KMS-11 (cell line): ENCODE measurements around the gene LAMTOR1.
A peak's percentile ranks its signal among the peaks of the same experiment; 100 is the strongest.

Source experiments
- H2AFZ ChIP-seq: fragments of 200-600 bp; sonication (generic); 2 replicates; pipeline ENCODE4 v1.6.1; 2016; ENCODE audit warnings: antibody characterized with exemption, mixed run types, low read depth
- H3K27ac ChIP-seq: fragments of 200-600 bp; sonication (generic); 2 replicates; pipeline ENCODE4 v1.6.1; 2016; ENCODE audit warnings: mild to moderate bottlenecking, mixed run types
- H3K27me3 ChIP-seq: fragments of 200-600 bp; sonication (generic); 2 replicates; pipeline ENCODE4 v1.6.1; 2017; ENCODE audit warnings: mild to moderate bottlenecking, low read depth, mixed run types, moderate library complexity; ENCODE audit not compliant: insufficient read depth
- H3K36me3 ChIP-seq: fragments of 200-600 bp; sonication (generic); 2 replicates; pipeline ENCODE4 v1.6.1; 2017; ENCODE audit warnings: mild to moderate bottlenecking, mixed run types; ENCODE audit not compliant: insufficient read depth
- H3K4me1 ChIP-seq: fragments of 200-600 bp; sonication (generic); 2 replicates; pipeline ENCODE4 v1.6.1; 2016; ENCODE audit warnings: mild to moderate bottlenecking, low read depth, mixed run types; ENCODE audit not compliant: poor library complexity, severe bottlenecking
- H3K4me2 ChIP-seq: fragments of 200-600 bp; sonication (generic); 2 replicates; pipeline ENCODE4 v1.7.0; 2016; ENCODE audit warnings: mild to moderate bottlenecking, mixed run types
- H3K4me3 ChIP-seq: fragments of 200-600 bp; sonication (generic); IDR thresholded peaks from 2 replicates; pipeline ENCODE4 v1.6.1; 2017; ENCODE audit warnings: low read depth, low read length, mixed read lengths; ENCODE audit not compliant: insufficient read depth
- H3K79me2 ChIP-seq: fragments of 200-600 bp; sonication (generic); 2 replicates; pipeline ENCODE4 v1.6.1; 2016; ENCODE audit warnings: low read depth, mixed run types; ENCODE audit not compliant: insufficient read depth
- H3K9ac ChIP-seq: fragments of 200-600 bp; sonication (generic); 2 replicates; pipeline ENCODE4 v1.6.1; 2016; ENCODE audit warnings: mild to moderate bottlenecking, mixed run types
- H4K20me1 ChIP-seq: fragments of 200-600 bp; sonication (generic); 2 replicates; pipeline ENCODE4 v1.6.1; 2016; ENCODE audit warnings: mild to moderate bottlenecking, mixed run types; ENCODE audit not compliant: insufficient read depth
- TF ChIP-seq, protein P1 (sequence below): fragments of 200-600 bp; sonication (generic); conservative IDR thresholded peaks from 2 replicates; pipeline ENCODE4 v1.6.1; 2017; ENCODE audit warnings: low read depth, mild to moderate bottlenecking, antibody characterized with exemption, low read length, moderate library complexity, mixed read lengths

Gene LAMTOR1

DNA sequence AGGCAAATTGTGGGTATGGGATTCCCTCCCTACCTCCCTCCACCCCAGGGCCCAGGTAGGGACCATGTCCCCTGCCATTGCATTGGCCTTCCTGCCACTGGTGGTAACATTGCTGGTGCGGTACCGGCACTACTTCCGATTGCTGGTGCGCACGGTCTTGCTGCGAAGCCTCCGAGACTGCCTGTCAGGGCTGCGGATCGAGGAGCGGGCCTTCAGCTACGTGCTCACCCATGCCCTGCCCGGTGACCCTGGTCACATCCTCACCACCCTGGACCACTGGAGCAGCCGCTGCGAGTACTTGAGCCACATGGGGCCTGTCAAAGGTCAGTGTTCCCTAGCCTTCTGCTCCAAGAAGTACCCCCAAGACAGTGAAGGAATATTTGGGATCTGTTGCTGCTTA is 2.8 kb upstream of the LAMTOR1 start, which contains the start of gene TOMT:
Gene TOMT, plus strand, starts transcription at position 37 of the 400 bp plus-strand sequence. Its CDS starts 28 bp downstream, at position 65.
- no peak within 1 kb of the TSS for H3K4me3 ChIP-seq
- no peak within 1 kb of the TSS for H3K27ac ChIP-seq
- TF ChIP-seq, protein P1, sequence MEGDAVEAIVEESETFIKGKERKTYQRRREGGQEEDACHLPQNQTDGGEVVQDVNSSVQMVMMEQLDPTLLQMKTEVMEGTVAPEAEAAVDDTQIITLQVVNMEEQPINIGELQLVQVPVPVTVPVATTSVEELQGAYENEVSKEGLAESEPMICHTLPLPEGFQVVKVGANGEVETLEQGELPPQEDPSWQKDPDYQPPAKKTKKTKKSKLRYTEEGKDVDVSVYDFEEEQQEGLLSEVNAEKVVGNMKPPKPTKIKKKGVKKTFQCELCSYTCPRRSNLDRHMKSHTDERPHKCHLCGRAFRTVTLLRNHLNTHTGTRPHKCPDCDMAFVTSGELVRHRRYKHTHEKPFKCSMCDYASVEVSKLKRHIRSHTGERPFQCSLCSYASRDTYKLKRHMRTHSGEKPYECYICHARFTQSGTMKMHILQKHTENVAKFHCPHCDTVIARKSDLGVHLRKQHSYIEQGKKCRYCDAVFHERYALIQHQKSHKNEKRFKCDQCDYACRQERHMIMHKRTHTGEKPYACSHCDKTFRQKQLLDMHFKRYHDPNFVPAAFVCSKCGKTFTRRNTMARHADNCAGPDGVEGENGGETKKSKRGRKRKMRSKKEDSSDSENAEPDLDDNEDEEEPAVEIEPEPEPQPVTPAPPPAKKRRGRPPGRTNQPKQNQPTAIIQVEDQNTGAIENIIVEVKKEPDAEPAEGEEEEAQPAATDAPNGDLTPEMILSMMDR, result no peak
- no peaks in the 10 kb centered on the region for H4K20me1 ChIP-seq
- peaks cover 11% of the 10 kb centered on the region for H3K4me1 ChIP-seq
- no peaks in the 10 kb centered on the region for H3K27me3 ChIP-seq
- no peak within 1 kb of the TSS for H2AFZ ChIP-seq
- no peaks in the 10 kb centered on the region for H3K36me3 ChIP-seq
- H3K79me2 ChIP-seq, result peaks cover 20% of the 10 kb centered on the region; the same call in 1 of the 2 replicates
- no peak within 1 kb of the TSS for H3K9ac ChIP-seq
- H3K4me2 ChIP-seq, result no peak within 1 kb of the TSS

DNA sequence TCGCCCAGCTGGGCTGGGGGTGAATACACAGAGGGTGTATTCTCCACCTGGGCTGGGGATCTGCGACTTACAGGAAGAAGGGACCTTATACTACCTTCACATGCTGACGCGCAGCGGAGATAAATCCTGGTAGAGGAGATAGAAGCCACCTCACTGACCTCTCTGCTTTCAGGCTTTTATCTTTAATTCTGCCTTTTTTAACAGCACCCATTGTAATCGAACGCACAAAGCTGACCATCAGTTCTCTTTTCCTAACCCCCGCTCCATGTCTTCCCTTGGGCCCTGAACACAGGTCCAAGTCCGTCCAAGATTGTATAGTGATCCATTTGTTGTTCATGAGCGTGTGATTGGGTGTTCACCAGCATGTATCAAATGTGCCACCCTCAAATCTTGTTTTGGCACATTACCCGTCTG is 664 bp upstream of the LAMTOR1 start:
- H3K79me2 ChIP-seq, result peaks cover 28% of the 10 kb centered on the region; the same call in 1 of the 2 replicates
- no peak overlapping the region for H3K4me3 ChIP-seq
- H4K20me1 ChIP-seq, result no peaks in the 10 kb centered on the region
- peak overlapping the region; percentile 45; the same call in 1 of the 2 replicates for H2AFZ ChIP-seq
- no peaks in the 10 kb centered on the region for H3K36me3 ChIP-seq
- no peak overlapping the region; the same call in 1 of the 2 replicates for H3K27ac ChIP-seq
- no peak overlapping the region for H3K9ac ChIP-seq
- no peaks in the 10 kb centered on the region for H3K27me3 ChIP-seq
- peak overlapping the region; percentile 59 for H3K4me2 ChIP-seq
- peaks cover 11% of the 10 kb centered on the region for H3K4me1 ChIP-seq
- TF ChIP-seq, protein P1, result peak; percentile 48

DNA sequence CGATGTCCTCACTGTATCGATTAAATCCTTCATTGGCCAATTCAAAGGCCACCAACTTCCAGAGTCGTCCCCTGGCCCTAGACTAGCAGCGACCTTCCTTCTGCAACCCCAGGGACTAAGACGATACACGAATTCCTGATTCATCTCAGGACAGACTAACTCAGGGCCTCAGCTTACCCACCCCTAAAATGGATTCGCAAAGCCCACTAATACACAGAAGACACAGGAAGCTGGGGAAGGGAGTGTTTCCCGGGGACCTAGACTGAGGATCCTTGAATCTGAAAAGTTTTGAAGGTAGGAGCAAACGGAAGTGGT is 509 bp downstream of the LAMTOR1 start:
- TF ChIP-seq, protein P1, result no peak
- Histone ChIP-seq H2AFZ (peak overlapping the region; percentile 78), H4K20me1 (no peaks in the 10 kb centered on the region), H3K4me3 (peak overlapping the region; percentile 31), H3K27ac (peak overlapping the region; percentile 82), H3K79me2 (peaks cover 28% of the 10 kb centered on the region; the same call in 1 of the 2 replicates), H3K27me3 (no peaks in the 10 kb centered on the region), H3K4me1 (peaks cover 11% of the 10 kb centered on the region), H3K9ac (peak overlapping the region; percentile 93), H3K36me3 (no peaks in the 10 kb centered on the region), H3K4me2 (peak overlapping the region; percentile 70)

DNA sequence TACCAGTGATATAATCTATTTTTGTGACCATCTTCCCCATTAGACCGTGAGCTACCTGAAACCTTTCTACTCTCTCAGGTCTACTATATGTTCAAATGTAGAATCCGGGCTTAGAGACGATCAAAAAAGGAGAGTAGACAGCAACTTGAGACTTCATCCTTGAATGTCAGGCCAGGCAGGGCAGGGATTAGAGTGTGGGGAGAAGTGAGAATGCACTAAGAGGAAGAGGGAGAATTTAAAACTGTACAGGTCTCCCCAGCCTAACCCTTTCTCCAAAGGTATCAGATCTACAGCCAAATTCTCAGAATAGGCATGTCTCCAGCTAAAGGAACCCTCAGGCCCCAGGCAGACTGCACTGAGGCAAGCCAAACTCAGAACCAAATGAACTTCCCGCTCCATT is 935 bp downstream of the LAMTOR1 start:
- TF ChIP-seq, protein P1, result no peak
- Histone ChIP-seq H2AFZ (peak overlapping the region; percentile 78; the same call in 1 of the 2 replicates), H3K4me2 (peak overlapping the region; percentile 70), H3K4me1 (peaks cover 11% of the 10 kb centered on the region), H3K4me3 (peak overlapping the region; percentile 31), H3K9ac (peak overlapping the region; percentile 93; the same call in 1 of the 2 replicates), H3K27me3 (no peaks in the 10 kb centered on the region), H4K20me1 (no peaks in the 10 kb centered on the region), H3K79me2 (peaks cover 28% of the 10 kb centered on the region; the same call in 1 of the 2 replicates), H3K36me3 (no peaks in the 10 kb centered on the region), H3K27ac (peak overlapping the region; percentile 82; the same call in 1 of the 2 replicates)
